BJ (cell line): ENCODE results near the gene KCTD1. TPM values are rescaled to one million over a fixed set of nuclear protein-coding genes. Genes with fewer than 3 reads are reported as not detected.

Experiments
- CTCF ChIA-PET: fragments of 350-600 bp; formaldehyde crosslinking; extraction: SDS; loops from one replicate; lab custom pipeline; 2021; ENCODE audit warnings: antibody characterized with exemption, inconsistent platforms; lab: Yijun Ruan, JAX
- POLR2A ChIA-PET: fragments of 300-600 bp; sonication (Branson Sonifier 250); formaldehyde crosslinking; extraction: SDS; loops from one replicate; lab custom pipeline; 2021; ENCODE audit warnings: antibody characterized with exemption; lab: Charles Lee
- DNase-seq: peaks from one replicate; pipeline ENCODE4 v3.0.0-alpha.2; 2011; ENCODE audit warnings: low read depth
- H3K27me3 ChIP-seq: 2 replicates; pipeline ENCODE4 v1.6.0; 2011; ENCODE audit warnings: low read length; ENCODE audit not compliant: control insufficient read depth, insufficient read depth
- H3K36me3 ChIP-seq: 2 replicates; pipeline ENCODE4 v1.5.1; 2011; ENCODE audit warnings: low read length; ENCODE audit not compliant: control insufficient read depth, insufficient read depth
- H3K4me3 ChIP-seq: 2 replicates; pipeline ENCODE4 v1.5.1; 2011; ENCODE audit warnings: low read depth, mild to moderate bottlenecking, control low read depth, low read length
- polyA plus RNA-seq: library from polyadenylated mRNA; depleted of rRNA; stranded (reverse); fragments of >200 nt; gene quantifications from 2 replicates; pipeline ENCODE4 v1.2.3, GENCODE V29; 2011
- TF ChIP-seq, protein P1 (sequence below): IDR thresholded peaks from 2 replicates; pipeline ENCODE4 v1.5.1; 2011; ENCODE audit warnings: low read depth, mild to moderate bottlenecking, control low read depth, inconsistent platforms, low read length, moderate library complexity; ENCODE audit not compliant: insufficient read depth

The KCTD1 gene
- polyA plus RNA-seq, 1 experiment: 9.6 TPM

DNA sequence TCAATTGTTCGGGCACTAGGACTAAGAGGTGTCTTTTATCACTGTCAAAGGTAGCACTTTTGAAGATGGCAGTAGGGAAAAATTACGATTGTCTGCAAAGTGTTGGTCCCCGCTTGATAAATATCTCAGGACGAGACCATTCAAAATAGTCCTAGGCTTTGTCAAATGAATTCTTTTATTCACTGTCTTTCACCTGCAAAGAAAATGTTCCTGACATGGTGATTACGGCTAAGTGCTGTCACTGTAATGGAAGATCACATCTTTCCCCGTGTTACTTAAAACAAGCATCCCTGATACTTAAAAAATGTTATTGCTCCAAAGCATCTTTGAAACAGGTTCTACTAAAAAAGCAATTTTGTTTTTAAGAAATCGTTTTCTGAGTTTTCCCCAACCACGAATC is 71.7 kb downstream of the KCTD1 start:
- Histone ChIP-seq H3K4me3 (no peak overlapping the region), H3K36me3 (0 out of 2 replicates have a peak, but pooled peaks cover 2% of the 10 kb centered on the region), H3K27me3 (no peaks in the 10 kb centered on the region)
- TF ChIP-seq, protein P1, sequence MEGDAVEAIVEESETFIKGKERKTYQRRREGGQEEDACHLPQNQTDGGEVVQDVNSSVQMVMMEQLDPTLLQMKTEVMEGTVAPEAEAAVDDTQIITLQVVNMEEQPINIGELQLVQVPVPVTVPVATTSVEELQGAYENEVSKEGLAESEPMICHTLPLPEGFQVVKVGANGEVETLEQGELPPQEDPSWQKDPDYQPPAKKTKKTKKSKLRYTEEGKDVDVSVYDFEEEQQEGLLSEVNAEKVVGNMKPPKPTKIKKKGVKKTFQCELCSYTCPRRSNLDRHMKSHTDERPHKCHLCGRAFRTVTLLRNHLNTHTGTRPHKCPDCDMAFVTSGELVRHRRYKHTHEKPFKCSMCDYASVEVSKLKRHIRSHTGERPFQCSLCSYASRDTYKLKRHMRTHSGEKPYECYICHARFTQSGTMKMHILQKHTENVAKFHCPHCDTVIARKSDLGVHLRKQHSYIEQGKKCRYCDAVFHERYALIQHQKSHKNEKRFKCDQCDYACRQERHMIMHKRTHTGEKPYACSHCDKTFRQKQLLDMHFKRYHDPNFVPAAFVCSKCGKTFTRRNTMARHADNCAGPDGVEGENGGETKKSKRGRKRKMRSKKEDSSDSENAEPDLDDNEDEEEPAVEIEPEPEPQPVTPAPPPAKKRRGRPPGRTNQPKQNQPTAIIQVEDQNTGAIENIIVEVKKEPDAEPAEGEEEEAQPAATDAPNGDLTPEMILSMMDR: no peak
- no peak for DNase-seq
- POLR2A ChIA-PET: no interaction called here
- CTCF ChIA-PET: interaction anchor here (2.7 kb wide), 1 partner anchor 8 kb away, joined by 10 read pairs; no protein-coding TSS in a partner anchor

DNA sequence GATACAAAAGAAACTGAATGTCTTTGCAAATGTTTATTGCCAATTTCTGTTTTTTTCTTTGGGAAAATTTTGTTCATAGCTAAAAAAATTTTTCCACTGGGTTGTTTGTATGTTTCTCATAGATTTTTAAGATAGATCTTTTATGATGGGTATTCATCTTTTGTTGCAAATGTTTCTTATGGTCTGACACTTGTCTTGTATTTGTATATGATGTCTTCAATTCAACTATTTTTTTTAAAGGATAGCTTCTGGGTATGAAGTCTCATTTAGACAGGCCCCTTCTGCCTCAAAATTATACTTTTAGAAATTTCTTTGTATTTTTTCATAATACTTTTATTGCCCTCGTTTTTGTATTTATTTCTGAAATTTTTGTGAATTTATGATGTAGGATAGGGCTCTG is 73.8 kb downstream of the KCTD1 start:
- DNase-seq: no peak
- TF ChIP-seq, protein P1: no peak
- H3K27me3 ChIP-seq: no peaks in the 10 kb centered on the region

DNA sequence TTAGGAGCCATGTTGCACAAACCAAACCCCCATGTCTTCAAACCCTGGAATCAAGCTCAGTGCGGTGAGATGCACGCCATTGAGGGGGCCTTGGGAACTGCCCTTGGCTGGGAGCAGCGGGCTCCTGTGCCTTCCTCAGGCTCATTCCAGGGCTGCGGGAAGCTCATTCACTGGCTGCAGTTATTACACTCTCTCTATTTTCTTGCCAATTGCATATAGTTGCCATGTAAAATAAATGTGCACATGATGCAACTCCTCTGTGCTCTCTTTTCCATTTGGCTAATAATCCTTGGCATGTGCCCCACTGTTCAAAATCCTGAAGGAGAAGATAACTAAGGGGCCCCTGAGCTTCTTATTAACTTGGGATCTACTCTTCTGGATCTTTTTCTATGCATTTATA is 74.7 kb downstream of the KCTD1 start:
- ChIA-PET CTCF (interaction anchor here (0.8 to 1.4 kb wide), 4 partner anchors 13 to 74 kb away, joined by 3 to 4 read pairs (median 3); no protein-coding TSS in a partner anchor), POLR2A (no interaction called here)
- no peak overlapping the region for H3K4me3 ChIP-seq
- 0 out of 2 replicates have a peak, but pooled peaks cover 2% of the 10 kb centered on the region for H3K36me3 ChIP-seq
- H3K27me3 ChIP-seq: no peaks in the 10 kb centered on the region
- TF ChIP-seq, protein P1: no peak
- DNase-seq: no peak

More for the DNA sequence above, 73.8 kb downstream of the KCTD1 start:
- ChIA-PET POLR2A (no interaction called here), CTCF (no interaction called here)
- H3K4me3 ChIP-seq: no peak overlapping the region
- H3K36me3 ChIP-seq: 0 out of 2 replicates have a peak, but pooled peaks cover 2% of the 10 kb centered on the region

DNA sequence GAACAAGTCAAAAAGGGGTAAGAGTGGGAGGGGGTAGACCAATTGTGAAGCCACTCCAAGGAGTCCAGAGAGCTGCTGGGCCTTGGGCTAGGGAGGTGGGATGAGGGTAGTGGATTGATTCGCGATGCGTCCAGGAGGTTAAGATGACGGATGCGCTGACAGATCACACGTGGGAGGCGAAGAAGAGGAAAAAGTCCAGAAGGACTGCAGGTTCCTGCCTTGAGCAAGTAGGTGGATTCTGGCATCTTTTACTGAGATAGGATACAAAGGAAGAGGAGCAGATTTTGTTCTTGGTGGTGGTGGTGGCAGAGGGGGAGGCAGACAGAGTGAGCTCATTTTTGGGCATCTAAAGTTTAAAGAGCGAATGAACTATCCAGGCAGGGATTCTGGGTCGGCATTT is 76.5 kb downstream of the KCTD1 start:
- no peaks in the 10 kb centered on the region for H3K27me3 ChIP-seq
- no peak for DNase-seq
- H3K36me3 ChIP-seq: 0 out of 2 replicates have a peak, but pooled peaks cover 2% of the 10 kb centered on the region
- POLR2A ChIA-PET: no interaction called here
- CTCF ChIA-PET: interaction anchor here (0.5 kb wide), 1 partner anchor 663 kb away, joined by 3 read pairs; no protein-coding TSS in a partner anchor
- TF ChIP-seq, protein P1: no peak
- no peak overlapping the region for H3K4me3 ChIP-seq

DNA sequence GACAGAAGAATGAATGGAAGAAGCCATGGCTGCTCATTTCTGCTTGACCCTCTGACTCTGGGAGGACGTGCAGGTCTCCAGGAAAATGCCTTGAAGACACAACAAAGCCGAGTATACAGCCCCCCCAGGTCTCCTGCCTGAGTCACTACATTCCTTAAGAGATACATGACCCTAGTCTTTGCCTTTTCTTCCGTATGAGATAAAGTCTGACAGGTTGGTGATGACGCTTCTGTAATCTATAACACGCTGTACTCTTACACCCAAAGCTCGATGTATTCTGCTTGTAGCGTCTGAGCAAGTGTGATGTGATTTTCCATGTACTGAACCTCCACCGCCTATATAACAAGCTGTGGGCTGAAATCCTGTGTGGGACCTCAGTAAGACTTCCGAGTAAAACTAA is 77.3 kb downstream of the KCTD1 start:
- Histone ChIP-seq H3K27me3 (no peaks in the 10 kb centered on the region), H3K4me3 (no peak overlapping the region), H3K36me3 (0 out of 2 replicates have a peak, but pooled peaks cover 2% of the 10 kb centered on the region)
- ChIA-PET CTCF (interaction anchor here (0.5 to 1.2 kb wide), 4 partner anchors 10 to 663 kb away, joined by 3 read pairs; partner anchors contain the start of gene KCTD1), POLR2A (interaction anchor here (0.5 kb wide), 1 partner anchor 9 kb away, joined by 8 read pairs; no protein-coding TSS in a partner anchor)
- TF ChIP-seq, protein P1: no peak
- no peak for DNase-seq
